Islet precursor cell (in vitro differentiated cells): ENCODE results near the gene KCNJ1.

ENCODE experiments used
- DNase-seq: peaks from one replicate; pipeline ENCODE4 v3.0.0-alpha.2; 2018

Gene KCNJ1

DNA sequence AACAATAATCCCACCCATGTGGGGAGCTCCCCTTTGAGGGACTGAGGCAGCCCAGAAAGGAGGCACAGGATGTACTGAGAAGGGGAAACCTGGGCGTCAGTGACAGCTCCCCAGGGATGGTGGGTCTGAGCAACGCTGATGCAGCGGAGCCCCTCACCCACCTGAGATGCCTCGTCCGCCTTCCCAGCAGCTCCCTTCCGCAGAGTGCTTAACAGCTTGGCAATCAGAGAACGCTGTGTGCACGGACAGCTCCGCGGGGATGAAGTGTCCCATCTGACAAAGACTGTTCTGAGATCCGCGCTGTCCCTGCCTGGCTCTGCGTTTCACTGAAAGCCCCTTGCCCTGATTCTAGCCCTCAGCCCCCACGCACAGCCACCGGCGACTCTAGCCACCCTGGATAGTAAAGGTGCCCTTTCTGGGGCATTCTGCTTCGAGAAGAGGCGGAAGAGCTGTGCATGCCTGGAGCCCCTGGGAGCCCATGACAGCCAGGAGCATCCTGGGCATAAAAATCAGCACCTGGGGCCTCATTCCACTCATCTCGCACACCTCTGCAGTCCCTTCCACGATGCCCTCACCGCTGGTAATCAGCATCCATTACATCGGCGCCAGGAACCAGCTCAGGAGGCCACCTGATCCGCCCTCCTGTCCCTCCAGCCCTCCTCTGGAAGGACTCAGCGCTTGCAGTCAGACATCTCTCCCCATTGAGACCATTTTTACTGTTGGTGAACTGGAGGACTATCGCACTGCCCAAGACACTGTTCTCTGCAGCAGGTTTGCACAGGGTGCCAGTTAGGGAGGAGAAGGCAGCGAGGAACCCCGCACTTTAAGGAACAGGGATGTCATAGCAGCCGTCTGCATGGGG is 34.8 kb upstream of the KCNJ1 start:
- peak; percentile 76 for DNase-seq

DNA sequence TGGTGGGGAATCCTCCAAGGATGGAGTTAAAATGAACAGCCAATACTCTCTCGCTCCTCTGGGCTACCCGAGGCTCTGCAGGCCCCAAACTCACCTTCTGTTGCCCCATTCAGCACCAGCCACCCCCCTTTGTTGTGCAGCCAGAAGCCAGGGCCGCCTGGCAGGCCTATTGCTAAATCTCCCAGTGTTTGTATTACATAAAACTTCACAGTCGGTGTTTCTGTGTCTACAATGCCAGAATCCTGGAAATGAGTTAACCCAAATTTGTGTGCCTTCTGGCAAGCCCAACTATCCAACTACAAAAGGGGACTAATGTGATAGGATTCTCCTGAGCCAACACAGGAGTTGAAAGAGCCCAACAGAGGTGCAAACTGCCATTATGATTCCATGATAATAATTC is 33.4 kb upstream of the KCNJ1 start:
- no peak for DNase-seq

DNA sequence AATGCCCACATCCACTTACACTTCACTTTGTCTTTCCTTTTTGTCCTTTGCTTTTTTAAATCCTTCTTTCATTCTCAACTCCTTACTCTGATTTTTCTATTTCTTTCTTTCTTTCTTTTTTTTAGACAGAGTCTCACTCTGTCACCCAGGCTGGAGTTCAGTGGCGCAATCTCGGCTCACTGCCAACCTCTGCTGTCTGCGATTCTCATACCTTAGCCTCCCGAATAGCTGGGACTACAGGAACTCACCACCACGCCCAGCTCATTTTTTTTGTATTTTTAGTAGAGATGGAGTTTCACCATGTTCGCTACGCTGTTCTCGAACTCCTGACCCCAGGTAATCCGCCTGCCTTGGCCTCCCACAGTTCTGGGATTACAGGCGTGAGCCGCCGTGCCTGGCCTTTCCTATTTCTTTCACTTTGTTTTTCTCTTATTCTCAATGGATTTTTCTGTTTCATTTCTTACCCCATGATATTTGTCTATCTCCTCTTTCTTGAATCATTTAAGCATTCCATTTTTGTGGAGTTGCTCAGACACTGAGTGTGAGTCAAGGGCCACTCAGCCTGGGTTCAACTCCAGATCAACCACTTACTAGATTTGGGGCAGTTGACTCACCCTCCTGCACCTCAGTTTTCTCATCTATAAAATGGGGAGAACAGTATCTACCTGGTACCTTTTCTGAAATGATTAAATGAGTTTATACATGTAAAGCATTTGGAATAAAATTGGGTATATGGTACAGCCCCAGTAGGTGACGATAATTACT is 31.7 kb upstream of the KCNJ1 start:
- no peak for DNase-seq

DNA sequence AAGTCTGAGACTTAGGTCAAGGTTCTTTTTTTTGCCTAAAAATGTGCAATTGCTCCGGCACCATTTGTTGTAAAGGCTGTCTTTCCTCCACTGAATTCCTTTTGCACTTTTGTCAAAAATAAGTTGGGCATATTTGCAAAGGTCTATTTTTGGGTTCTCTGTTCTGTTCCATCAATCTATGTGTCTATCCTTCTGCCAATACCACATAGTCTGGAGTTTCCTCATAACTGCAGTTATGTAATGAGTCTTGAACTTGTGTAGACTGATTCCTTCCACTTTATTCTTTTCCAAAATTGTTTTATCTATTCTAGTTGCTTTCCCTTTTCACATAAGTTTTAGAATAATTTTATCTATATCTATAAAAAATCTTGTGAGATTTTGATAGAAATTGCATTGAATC is 30.7 kb upstream of the KCNJ1 start:
- no peak for DNase-seq

DNA sequence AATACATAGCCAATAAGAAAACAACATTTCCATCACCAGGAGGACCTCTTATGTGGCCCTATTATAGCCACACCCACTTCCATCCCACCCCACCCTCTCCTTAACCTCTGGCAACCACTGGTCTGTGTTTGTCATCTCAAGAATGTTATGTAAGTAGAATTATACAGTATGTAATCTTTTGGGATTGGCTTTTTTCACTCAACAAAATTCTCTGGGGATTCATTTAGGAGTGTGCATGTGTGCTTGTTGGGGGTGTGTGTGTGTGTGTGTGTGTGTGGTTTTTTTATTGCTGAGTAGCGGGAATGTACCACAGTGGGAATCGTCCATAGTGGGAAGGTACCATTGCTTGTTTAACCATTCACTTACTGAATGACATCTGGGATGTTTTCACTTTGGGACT is 29.3 kb upstream of the KCNJ1 start:
- no peak for DNase-seq

DNA sequence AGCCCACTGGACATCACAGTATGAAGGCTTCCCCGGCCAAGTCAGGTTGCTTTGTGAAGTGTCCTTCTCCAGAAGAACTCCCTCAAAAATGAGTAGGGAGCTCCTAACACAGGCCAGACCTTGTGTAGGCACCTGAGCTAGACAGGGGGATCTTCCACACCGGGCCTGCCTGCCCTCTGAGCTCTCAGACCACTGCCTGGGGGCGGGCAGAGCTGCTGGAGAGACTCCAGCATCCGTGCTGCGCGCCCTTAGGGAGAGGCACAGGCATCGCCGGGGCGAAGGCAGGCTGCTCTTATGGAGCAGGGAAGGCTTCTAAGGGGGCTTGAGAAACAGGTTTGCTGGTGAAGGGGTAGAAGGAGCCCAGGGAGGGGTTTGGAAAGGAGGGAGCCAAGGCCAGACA is 28.4 kb upstream of the KCNJ1 start:
- peak; percentile 51 for DNase-seq

DNA sequence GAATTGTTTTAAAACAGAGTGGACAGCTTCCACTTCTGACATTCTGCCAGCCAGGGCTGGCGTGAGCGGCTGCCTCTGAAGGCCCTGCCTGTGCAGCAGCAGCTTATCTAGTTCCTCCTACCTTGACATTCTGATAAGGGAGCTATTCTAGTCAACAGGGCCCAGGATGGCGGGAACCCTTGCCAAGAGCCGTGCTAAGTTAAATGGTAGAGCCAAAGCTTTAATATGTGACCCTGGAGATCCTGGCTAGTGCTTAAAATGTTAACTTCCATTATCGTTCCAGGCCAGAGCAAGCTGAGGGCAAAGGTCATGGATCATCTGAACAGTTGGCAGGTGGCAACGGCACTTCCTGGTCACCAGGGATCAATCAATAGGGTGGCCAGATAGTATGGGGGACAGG is 27.6 kb upstream of the KCNJ1 start:
- peak; percentile 37 for DNase-seq

DNA sequence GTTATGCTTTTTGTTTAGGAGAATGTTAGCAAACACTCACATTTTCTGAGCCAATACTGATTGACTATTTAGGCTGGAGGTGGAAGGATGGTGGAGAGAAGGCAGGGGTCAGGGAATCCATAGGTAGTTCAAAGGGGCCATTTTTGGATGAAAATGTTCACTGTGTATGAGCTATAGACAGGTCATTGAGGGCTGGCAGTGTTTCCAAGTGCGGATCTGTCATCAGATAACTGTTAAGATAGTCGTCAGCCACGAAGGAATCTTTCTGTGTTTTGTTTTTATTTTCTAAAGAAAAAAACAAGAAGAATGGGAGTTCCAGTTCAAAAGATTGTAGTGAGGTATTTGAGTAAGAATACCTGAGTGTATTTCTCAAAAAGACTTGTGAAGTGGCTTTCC is 27.2 kb upstream of the KCNJ1 start:
- DNase-seq = no peak

DNA sequence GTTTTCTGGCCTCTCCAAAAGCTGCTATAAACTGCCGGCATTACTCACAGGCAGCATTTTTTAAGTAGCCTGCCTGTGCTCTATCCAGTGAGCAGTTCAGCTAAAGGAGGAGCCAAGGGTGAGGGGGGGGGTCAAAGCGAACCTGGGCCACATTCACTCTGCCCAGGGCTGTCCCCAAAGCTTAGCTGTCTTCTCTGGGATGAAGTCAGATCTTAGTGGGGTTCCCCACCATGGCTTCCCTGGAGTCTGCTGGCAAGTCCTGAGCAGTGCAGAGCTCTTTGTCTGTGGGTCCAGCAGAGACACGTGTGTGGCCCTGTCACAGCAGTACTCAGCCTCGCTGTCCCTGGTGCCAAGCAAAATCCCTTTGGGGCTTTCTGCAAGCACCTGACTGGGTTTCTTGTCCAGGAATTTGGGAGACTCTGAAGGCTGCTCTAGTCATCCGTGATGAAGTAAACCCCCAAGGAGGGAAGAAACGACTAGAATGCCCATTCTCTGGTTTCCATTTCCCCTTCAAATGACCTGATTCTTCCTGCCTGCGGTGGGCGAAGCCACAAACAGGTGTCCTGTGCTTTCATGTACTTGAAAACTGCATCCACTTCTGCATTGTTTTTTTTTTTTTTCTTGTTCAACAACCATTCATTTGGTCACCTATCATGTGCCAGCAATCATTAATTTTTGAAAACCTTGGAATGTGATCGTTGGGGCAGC is 26.6 kb upstream of the KCNJ1 start:
- peak; percentile 54 for DNase-seq

DNA sequence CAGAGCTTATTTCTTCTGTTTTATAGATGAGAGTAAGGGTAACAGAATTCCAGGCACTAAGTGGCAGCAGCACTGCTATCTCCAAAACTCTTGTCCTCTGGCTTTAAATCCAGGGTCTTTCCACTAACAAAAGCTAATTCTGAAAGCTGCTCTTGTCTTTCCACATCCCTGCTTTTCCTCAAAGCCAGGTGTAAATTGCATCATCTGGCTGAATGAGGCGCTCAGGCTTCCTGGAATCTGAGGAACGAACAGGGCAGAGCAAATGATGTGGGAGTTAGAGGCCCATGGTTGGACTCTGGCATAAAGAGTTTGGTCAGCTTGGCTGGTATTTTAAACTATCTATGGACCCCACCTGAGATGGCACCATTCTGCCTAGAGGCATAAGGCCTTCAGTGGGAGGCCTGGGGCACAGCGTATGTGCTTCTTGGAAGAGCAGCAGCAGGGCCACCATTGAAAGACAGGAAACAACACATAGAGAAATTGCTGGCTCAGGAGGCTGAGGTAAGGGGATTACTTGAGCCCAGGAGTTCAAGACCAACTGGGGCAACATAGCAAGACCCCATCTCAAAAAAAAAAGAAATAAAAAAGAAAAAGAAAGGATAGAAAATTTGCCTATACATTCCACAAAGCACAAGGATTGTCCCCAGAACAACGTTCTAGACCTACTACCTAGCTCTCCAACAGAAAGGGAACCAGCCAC is 25.9 kb upstream of the KCNJ1 start:
- peak; percentile 59 for DNase-seq

DNA sequence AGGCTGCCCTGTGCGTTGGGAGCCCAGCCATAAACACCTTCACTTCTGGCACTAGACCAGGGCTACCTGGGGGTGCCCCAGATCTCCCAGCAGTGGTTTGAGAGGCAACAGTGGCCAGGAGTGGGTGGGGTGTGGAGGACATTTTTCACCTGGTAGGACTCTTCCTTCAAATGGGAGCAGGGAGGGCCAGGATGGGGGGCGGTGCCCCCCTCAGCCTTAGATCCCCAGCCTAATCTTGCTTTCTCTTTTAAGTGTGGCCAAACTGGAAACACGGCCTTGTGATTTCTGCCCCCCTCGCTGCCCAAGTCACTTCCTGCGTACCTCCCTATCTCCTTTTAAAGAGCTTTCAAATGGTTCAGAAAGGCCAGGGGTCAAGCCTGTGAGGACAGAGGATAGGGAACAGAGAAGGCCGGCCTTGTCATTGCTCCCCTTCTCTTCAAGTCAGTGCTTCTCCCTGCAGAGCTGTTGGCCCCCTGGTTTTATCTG is 24.9 kb upstream of the KCNJ1 start:
- peak; percentile 46 for DNase-seq

DNA sequence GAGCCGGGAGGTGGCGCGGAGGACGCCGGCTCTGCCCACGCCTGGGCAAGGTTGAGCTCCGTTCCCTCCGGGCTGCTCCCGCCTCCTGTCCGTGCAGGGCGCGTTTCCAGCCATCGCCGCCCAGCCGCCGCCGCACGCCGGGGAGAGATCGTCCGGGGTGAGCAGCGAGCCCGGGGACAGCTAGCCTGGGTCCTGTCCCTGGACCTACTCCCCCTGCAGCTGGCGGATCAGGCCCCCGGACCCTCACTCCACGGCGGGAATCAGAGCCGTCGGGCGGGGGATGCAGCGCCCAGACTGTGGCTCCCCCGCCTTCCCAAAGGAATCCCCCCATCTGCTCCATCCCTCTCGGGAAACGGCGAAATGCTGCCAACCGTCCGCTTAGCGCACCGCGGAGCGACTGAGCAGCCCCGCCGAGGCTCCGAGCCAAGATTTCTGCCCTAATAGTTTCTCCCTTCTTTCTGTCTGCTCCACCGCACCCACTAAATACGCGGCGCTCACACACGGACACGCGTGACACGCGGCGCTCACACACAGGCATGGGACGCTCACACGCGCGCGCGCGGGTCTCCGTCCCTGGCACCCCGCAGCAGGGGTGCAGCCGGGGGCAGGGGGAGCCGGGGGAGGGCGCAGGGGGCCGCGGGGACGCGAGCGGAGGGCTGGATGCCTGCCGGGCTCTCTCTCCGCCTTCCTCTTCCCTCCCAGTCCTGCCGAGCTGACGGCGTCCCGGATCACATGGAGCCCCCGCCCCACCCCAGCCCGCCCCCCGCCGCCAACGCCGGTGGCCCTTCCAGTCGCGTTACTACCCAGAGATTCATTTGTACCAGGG is 23.7 kb upstream of the KCNJ1 start, which contains the start of gene KCNJ5:
Gene KCNJ5 (plus strand): TSS at position 814 of the 826 bp plus-strand sequence. CDS start 19,918 bp downstream, outside the sequence.
- peak; percentile 72 for DNase-seq

DNA sequence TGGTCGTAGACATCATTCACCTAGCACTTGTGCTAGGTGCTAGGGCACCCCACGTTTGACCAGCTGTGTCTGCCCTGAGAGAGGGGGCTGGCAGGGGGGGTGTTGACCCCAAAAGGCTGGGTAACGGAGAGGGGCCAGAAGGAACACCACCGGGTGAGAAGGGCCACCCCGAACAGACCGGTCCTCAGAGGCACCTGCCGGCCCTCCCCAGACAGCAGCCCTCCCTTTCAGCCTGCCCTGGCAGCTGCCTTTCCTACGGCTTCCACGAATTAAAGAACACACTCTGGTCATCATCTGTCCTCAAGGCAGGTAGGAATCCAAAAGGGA is 23.1 kb upstream of the KCNJ1 start:
- no peak for DNase-seq

DNA sequence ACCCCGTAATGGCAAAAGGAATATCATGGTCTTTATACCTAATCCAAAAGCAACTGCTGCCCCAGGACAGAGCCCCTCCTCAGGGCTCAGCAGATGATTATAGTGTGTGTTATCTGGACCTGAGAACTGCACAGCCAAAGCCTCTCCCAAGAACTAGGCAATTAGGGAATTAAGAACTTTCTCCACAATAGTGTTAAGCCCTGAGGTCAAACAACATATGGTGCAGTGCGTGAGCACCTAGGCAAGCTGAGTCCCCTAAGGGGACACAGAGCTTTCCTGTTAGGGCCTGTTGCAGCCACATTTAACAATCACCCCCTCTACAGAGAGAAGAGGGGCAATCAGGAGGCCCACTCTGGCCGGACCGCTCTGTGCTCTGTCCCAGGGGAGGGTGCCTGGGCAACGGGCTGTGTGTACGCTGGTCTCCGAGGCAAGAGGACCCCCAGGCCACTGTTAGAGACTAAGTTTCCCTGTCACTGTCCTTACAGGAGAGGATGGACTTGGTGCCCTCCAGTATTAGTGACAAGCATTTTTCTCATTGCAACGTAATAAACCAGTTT is 22.6 kb upstream of the KCNJ1 start:
- DNase-seq = peak; percentile 45

DNA sequence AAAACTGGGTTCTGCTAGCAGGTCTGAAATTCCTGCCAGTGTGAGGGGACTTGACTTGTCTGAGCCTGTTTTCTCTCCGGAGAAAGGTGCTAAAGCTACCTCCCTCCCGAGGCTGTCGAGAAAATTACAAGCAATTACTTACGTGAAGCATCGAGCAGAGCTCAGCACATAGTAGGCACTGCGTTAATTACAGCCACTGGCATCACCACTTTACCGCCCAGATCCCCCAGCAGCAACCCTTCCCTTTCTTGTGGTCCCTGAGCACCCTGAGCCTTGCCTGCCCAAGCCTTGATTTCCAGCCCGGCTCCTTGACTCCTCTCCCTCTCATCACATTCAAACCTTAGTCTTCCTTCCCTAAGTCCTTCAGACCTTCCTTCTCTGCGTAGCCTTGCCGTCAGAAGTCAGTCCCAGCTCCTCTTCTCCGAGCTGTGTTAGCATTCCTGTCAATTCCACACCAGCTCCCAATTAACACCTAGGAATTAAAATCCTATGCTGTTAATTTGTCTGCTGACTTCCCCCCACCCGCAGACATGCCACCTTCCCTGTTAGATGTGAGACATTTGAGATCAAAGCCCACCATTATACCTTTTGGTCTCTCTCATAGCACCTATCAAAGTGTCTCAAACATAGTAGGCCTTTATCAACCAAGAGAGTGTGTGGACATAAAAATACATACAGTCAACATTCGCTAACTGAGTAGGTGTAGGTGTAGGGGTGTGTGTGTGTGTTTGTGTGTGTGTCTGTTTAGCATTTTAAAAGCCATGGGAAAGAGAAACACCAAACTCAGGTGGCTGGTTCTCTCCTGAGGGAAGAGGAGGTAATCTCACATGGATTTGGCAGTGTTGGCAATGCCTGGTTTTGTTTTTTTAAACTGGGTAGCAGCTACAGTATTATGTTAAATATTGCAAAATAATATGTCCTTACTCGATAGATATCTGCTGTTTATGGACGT is 21.2 kb upstream of the KCNJ1 start:
- peak; percentile 61 for DNase-seq

DNA sequence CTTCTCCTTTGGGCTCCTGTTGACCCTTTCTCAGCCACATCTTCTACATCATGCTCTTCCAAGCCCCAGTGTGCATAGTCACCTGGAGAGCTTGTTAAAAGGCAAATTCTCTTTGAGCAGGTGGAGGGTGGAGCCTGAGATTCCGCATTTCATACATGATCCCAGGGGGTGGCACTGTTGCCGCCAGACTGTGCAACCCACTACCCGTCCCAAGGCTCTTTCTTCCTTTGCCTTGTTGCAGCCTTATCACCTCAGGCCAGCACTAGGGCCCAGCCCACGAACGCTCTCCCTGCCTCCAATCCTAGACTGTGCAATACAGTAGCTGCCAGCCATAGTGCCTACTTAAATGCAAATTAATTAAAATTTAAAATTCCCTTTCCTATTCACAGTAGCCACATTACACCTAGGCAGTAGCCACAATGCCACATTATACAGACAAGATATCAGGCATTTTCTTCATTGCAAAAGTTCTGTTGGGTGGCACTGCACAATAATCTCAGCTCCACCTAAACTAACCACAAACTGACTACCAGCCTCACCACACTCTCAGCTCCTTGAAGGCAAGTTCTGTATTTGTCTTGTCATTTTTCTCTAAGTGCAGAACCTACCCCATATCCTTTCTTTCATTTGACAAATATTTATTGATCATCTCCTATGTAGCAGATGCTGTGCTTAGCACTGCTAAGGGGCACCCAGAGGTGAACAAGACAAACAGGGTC is 19.5 kb upstream of the KCNJ1 start:
- DNase-seq = peak; percentile 77

DNA sequence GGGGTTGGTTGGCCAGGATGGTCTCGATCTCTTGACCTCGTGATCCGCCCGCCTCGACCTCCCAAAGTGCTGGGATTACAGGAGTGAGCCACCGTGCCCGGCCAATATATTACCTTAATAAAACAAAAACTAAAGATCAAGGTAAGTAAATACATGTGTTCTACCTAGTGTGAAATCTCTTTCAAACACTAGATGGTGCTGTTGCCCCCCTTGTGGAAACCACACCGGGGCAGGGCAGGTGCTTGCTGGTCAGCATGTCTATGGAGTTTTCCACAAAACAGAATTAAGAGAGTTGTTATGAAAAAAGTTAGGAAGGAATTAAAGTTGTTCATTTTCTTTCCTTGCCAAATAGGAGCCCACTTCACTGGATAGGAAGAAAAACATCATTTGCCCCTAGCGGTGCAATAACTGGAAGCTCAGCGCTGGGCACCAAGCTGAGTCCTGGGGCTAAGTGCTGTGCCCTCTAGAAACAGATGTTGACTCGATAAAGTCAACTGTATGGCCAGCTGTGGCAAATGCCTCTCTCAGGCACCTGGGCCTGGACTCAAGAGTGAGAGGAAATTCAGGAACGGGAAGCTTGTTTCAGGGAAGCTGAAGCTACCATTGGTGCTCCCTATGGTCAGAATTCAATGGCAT is 17.7 kb upstream of the KCNJ1 start:
- peak; percentile 83 for DNase-seq

DNA sequence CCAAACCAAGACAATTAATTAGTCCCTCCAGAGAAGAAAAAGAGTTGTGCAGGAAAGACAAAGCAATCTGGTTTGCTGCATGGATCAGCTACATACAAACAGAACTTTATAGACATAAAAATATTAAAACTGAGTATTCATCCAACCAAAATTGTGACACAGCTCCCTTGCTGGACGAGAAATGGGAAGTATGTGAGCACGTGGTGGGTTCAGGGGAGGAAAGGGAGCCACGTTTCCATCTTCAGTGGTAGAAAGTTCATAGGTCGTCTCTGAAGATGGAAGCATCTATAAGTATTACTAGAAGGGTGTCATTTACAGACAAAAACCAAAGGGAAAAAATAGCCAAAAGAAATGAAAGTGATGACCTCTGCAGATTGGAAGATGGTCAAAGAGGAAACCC is 17.0 kb upstream of the KCNJ1 start:
- DNase-seq = no peak

DNA sequence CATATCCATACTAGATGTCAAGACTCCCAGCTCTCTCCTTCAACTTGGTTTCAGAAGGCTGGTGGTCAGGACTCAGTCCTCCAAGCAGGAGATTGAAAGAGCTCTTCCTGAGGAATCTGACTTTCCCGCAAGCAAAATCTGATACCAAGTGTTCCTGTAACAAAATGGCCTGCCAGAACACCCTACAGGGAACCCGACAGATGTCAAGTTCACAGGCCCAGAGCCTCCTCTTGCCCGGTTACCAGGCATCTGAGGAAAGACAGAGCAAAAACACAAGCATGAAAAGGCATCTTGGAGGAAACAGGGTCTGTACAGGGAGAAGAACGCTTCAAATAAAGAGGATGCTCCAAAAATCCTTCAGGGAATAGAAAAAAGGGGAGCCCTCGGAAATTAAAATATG is 15.4 kb upstream of the KCNJ1 start:
- DNase-seq = no peak
